GM18870 (cell line): Measurements from ENCODE around the gene RLIM.

Experiments used
- ATAC-seq: cut with Tn5 transposase; IDR thresholded peaks from one replicate; pipeline ENCODE4 v1.9.1; 2021; ENCODE audit warnings: moderate library complexity; ENCODE audit not compliant: unreplicated experiment

The RLIM gene

GRCh38 chrX:74536832-74537371, 77.5 kb downstream of the RLIM start:
- no peak for ATAC-seq

GRCh38 chrX:74536152-74536831, 78.1 kb downstream of the RLIM start:
- ATAC-seq: no peak

- ATAC-seq: no peak
Observed at GRCh38 chrX:74535408-74536151, 78.8 kb downstream of the RLIM start.
